GM19463 (cell line): ENCODE data around the gene TM4SF20.

Source experiments
- ATAC-seq: cut with Tn5 transposase; IDR thresholded peaks from one replicate; pipeline ENCODE4 v1.9.1; 2021; ENCODE audit warnings: mild to moderate bottlenecking, moderate library complexity; ENCODE audit not compliant: unreplicated experiment

TM4SF20 gene

DNA sequence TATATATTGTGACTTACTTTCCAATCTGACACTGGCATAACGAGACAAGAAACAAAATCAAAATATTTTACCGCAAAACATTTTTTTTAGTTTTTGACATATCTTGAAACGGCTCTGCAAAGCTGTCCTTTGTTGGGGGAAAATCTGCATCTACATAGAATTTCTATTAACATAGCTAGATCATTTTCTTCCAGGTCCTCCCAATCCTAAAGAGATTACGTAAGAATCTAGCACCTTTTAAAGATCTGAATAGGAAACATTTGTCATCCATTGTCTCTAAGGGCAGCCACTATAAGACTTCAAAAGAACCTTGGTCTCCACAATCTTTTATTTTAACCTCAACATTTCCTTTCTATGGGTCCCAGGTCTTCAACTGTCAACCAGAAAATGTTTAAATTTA is 55.3 kb downstream of the TM4SF20 start:
- no peak for ATAC-seq

- no peak for ATAC-seq
These were observed 56.4 kb downstream of the TM4SF20 start for GRCh38 chr2:227322530-227323205.

GRCh38 chr2:227320305-227321094 is 58.6 kb downstream of the TM4SF20 start:
- ATAC-seq = no peak

DNA sequence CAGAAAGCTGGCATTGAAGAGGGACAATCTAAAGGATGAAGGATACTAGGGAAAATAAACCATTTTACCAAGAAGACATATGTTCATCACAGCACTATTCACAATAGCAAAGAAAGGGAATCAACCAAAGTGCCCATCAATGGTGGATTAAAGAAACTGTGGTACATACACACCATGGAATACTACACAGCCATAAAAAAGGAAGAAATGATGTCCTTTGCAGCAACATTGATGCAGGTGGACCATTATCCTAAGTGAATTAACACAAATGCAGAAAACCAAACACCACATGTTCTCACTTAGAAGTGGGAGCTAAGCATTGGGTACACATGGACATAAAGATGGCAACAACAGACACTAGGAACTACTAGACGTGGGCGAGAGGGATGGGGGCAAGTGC is 61.3 kb downstream of the TM4SF20 start:
- ATAC-seq = no peak

GRCh38 chr2:227313310-227313709 is 65.8 kb downstream of the TM4SF20 start:
- ATAC-seq = no peak

- ATAC-seq = no peak
These were observed 66.5 kb downstream of the TM4SF20 start for GRCh38 chr2:227312579-227312978.
